PC-3 (cell line): ENCODE measurements around the gene TTC22.

Experiments used
- CTCF ChIP-seq: fragments of 300-600 bp; sonication (generic); conservative IDR thresholded peaks from 2 replicates; pipeline ENCODE4 v1.5.1; 2017; ENCODE audit warnings: antibody characterized with exemption, low read depth, mild to moderate bottlenecking, low read length
- EZH2 ChIP-seq: fragments of 300-600 bp; sonication (generic); IDR thresholded peaks from one replicate; pipeline ENCODE4 v1.6.1; 2017; ENCODE audit warnings: antibody characterized with exemption, mild to moderate bottlenecking, low read length; ENCODE audit not compliant: unreplicated experiment
- EZH2phosphoT487 ChIP-seq: fragments of 300-600 bp; sonication (generic); IDR thresholded peaks from 2 replicates; pipeline ENCODE4 v1.6.1; 2018; ENCODE audit warnings: mild to moderate bottlenecking, antibody characterized with exemption, low read length, borderline replicate concordance

- no peak for TF ChIP-seq EZH2
- TF ChIP-seq CTCF = no peak
- TF ChIP-seq EZH2phosphoT487 = no peak
Measured at GRCh38 chr1:54814126-54814498, 13.0 kb upstream of the TTC22 start.
